GM20000 (cell line): ENCODE results near the gene SLC24A3.

ENCODE experiments used
- DNase-seq: peaks from one replicate; pipeline ENCODE4 v3.0.0; 2012; ENCODE audit warnings: low spot score
- CTCF ChIP-seq: IDR thresholded peaks from 2 replicates; pipeline ENCODE4 v1.5.1; 2012; ENCODE audit warnings: mild to moderate bottlenecking, control low read depth; ENCODE audit errors: extremely low read depth, missing control alignments

SLC24A3 gene

GRCh38 chr20:19730706-19731105 is 518.3 kb downstream of the SLC24A3 start:
- DNase-seq, result no peak
- TF ChIP-seq CTCF, result no peak

- no peak for TF ChIP-seq CTCF
- no peak for DNase-seq
Measured at GRCh38 chr20:19734811-19735210, 522.4 kb downstream of the SLC24A3 start.

GRCh38 chr20:19735446-19735845 is 523.0 kb downstream of the SLC24A3 start:
- DNase-seq, result no peak
- TF ChIP-seq CTCF, result no peak

- no peak for DNase-seq
- TF ChIP-seq CTCF, result no peak
Measured at GRCh38 chr20:19737025-19737424, 524.6 kb downstream of the SLC24A3 start.

- DNase-seq, result no peak
- TF ChIP-seq CTCF, result no peak
Measured at GRCh38 chr20:19738951-19739350, 526.5 kb downstream of the SLC24A3 start.

- DNase-seq, result no peak
- no peak for TF ChIP-seq CTCF
Measured at GRCh38 chr20:19739351-19739750, 526.9 kb downstream of the SLC24A3 start.

GRCh38 chr20:19740512-19740911 is 528.1 kb downstream of the SLC24A3 start:
- TF ChIP-seq CTCF, result no peak
- no peak for DNase-seq
